GM19468 (cell line): ENCODE data around the gene OBSL1.

Source experiments
- ATAC-seq: cut with Tn5 transposase; IDR thresholded peaks from one replicate; pipeline ENCODE4 v1.9.1; 2021; ENCODE audit warnings: mild to moderate bottlenecking, moderate library complexity, moderate number of reproducible peaks; ENCODE audit not compliant: unreplicated experiment; ENCODE audit errors: extremely low read depth

The OBSL1 gene

DNA sequence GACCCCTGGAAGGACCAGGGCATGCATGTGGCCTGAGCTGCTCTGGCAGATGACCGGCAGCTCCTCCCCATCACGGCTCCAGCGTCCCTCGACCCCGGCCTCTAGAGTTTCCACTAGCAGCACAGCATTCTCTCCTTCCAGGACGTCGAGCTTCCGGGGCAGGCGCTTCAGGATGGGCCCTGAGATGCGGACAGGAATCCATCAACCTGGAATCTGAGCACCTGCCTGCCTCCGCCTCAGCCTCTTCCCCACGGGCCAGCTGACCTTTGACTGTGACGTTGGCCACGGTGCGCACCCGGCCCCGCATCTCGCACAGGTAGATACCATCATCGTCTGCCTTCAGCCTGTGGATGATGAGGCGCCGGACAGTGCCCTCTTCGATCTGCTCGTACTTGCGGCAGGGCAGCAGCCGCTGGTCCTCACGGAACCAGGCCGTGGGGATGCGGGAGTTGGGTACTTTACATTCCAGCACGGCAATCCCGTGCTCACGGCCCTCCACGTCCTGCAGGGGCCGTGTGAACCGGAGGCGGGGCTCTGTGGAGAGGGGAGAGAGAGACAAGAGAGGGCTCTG, 3.5 kb downstream of the OBSL1 start:
- no peak for ATAC-seq

DNA sequence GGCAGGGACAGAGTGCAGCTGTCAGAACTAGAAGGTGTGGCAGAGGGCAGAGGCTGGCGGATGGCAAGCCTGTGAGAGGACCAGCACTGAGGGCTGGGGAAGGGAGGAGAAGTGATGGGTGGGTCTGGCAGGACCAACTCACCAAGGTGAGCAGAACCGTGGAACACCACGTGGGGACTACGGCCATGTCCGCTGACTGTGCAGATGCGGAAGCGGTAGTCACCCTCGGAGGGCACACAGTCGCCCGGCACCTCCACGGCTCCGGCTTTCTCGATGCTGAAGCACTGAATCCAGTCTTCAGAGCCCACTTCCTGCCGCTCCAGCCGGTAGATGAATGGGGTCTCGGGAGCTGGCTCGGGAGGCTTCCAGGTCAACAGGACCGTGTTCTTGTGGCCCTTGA, 4.2 kb downstream of the OBSL1 start:
- no peak for ATAC-seq

DNA sequence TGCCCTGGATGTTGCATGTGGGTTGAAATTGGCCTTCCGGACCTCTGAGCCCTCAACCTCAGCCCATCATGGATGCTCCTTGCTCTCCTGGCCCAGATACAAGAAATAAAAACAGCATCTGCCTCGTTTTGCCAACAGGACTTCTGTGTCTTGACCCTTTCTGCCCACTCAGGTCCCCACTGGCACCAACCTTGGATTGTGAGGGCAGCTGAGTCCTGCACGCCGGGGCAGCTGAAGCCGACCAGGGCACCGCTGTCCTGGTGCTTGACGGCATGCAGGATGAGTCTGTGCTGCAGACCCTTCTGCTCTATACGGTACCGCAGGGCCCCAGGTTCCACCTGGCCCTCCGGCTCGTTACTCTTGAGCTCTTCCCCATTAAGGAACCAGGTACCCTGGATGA, 4.7 kb downstream of the OBSL1 start:
- ATAC-seq: no peak

DNA sequence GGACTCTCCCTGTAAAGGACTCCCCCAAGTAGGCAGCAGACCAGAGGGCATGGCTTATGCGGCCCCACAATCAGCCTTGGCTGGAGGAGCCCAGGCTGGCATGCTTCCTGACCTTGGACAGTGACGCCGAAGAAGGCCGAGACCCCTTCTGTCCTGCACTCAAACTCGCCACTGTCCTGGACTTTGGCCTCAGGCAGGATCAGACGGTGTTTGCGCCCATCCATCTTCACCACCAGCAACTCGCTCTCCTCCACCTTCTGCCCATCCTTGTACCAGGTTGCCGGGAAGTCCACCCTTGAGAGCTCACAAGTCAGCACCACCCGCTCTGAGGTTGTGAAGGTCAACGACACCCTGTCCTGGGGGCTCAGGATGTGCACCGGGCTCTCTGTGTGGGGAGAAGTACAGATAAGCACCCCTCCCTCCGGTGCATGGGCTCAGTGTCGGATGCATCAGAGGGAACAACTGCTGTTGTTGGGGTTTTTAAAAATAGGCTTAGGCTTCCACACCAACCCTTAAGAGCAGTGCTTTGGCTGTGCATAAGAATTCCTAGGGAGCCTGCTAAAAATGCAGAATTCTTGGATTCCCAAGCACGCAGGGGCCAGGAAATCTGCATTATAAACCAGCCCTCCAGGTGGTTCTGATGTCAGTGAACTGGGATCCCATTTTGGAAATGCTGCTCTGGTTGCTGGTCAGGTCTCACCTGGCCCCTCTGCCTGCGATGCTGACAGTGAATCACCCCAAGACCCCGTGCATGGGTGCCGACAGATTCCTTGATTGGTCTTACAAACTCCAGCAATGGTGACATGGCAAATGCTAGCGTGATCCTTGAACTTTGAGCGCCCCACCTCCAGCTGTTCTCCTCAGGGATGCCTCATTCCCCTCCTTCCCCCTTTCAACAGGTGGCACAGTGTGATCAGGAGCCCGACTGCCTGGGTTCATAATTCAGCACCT, 5.9 kb downstream of the OBSL1 start:
- ATAC-seq: no peak

DNA sequence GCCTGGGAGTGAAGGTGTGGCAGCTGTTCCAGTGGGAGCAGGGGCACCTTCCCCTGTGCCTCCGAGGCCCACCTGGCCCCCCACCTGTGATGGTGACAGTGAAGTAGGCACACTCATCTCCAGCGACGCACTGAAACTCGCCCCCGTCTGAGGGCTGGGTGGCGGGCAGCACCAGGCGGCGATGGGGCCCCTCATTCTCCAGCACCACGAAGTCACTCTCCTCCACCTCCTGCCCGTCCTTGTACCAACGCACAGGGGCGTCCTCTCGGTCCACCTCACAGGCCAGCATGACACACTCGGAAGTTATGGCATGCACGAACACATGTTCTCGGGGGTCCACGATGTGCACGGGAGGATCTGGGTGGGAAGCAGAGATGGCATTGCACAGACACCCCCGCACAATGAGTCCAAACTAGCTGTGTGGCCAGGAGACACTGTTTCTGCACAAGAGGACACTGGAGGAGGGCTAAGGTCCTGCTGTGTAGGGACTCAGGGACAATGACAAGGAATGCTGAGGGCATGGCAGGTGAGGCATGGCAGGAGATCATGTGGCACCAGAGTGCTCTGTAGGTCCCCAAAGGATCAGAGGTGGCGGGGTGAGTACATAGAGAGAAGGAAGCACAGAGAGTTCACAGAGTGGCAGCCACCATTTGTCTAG, 7.9 kb downstream of the OBSL1 start:
- no peak for ATAC-seq

DNA sequence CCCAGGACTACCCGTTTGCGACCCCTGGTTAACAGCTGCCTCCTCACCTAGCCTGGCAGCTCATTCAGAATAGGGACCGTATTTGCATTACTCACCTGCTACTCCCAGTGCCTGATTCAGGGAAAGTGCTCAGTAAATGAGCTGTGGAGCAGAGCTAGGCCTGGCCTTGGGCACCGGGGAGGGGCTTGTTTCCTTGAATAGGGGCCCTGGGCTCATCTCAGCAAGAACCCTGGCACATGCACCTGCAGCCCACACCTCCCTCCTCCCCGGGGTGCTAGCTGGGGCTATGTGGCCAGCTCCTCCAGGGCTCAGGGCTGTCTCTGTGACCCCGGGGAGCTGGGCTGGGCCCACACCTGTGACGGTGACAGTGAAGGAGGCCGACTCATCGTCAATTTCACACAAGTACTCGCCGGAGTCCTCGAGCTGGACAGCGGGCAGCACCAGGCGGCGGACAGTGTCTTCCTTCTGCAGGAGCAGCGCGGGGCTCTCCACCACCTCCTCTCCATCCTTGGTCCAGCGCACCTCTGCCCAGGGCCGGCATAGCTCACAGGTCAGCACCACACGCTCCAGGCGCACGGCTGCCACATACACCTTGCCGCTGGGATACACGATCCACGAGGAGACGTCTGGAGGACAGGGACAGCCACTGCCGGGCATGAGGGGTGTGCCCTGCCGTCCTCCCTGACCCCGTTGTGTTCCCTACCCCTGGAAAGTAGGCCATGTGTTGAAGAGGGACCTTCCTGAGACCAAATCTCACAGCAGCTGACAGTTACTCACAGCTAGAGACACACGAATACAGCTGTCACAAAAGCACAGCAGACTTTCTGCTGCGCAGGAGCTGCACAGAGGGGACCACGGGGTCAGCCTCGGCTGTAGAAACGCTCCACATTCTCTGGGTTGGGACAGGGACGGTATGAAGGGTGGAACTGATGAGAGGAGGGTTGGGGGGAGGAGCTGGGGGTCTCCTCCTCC, 9.0 kb downstream of the OBSL1 start:
- ATAC-seq: no peak

DNA sequence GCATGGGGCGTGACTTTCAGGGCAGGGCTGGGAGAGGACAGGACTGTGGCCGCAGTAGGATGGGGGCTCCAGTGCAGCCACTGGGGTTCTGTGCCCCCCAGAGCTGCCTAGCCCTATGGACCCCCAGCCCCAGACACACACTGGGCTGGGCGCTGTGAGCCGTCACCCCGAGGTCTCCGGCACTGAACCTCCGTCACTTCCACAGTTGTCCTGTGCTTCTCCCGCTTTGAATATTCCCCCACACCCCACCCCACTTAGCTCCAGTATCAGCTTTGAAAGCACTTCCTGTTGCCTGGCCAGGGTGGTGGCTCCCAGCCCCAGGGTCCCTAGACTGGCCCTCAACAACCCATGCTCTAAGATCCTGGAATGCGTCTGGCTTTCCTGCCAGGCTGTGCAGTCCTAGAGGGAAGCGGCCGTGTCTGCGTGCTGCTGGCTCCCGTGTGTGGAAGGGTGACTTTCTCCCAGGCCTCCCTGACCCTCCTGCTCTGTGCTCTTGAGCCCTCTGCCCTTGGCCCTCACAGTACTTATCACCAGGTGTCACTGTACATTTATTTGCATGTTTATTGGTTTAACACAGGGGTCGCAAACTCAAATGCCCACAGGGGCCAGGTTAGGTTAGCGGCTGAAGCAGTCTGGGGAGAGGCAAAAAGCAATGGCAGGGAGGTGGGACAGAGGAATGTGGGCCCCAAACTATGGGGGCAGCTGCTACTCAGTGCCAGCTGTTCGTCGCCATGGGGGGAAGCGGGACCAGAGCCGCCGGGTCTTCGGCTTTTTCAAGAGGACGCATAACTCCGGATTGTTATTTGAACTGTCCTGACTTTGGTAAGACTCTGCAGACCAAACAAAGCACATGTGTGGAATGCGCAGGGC, 9.9 kb downstream of the OBSL1 start:
- no peak for ATAC-seq

DNA sequence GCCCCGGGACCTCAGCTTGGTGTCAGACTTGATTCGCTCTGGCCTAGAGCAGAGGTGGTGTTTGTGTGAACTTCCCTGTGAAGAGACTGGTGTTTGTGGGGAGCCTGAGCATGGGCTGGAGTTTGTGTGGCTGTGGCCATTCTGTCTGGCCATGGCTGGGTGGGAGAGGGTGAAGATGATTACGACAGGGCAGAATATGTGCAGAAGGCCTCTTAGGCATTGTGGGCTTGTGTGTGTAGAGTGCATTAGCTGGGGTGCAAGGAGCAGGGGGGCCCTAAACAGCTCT, 10.5 kb downstream of the OBSL1 start:
- ATAC-seq: no peak

DNA sequence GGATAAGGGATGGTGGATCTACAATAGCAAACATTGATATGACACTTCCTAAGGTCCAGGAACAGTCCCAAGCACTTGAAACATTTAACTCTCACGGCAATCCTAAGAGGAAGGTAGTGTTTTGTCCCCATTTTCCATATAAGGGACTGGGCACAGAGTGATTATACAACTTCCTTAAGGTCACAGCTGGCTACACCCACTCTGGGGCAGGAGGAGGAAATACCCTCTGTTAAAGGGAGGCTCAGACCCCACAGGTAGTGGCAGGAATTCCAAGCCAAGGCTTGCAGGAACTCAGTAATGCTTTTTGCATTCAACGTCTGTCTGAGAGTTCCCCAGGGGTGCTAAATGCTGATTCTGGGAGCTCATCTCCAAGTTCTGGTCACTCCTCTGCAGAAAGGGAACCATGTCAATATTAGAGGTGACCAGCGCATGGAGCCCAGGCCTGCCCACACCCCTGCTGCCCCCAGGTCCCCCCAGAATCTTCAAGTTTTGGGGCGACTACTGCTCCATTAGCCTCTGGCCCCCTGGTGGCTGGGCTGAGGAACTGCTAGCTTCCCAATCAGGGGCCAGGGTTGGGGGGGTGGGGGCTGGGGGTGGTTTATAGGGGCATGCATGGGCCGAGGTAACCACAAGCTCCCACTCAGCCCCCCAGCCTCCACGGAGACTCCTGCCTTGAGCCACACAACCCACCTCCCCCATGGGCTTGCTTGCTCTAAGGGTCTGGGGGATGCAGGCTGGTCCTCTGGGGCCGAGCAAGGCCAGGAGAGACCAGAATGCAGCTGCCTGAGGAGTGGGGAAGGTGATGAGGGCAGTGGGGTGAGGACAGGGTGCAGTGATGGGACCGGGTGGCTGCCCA, 11.1 kb downstream of the OBSL1 start:
- ATAC-seq: no peak

DNA sequence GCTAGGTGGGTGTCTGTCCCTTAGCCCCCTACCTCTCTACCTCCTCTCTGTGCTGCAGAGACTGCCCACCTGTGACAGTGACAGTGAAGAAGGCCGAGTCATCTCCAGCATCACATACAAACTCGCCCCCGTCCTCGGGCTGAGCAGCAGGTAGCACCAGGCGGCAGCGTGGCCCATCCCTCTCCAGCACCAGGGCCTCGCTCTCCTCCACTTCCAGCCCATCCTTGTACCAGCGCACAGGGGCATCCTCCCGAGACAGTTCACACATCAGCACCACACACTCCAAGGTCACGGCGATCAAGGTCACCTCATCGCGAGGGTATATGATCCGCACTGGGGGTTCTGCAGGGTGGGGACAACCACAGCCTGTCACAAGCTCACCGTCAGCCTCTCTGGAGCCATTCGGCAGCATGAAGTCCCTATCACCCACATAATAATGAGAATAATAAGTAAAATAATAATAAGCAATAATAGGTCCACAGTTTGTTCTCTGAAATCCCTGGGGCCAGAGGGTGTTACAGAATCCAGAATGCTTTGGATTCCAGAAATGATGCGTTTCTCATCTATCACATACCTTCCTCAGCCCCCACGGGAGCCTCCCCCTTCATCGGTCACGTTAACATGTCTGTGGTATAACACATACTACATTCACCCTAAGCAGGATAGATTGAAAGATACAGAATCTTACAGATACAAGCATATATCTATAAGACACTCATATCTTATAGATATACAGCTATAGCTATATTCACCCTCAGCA, 12.0 kb downstream of the OBSL1 start:
- ATAC-seq: no peak

DNA sequence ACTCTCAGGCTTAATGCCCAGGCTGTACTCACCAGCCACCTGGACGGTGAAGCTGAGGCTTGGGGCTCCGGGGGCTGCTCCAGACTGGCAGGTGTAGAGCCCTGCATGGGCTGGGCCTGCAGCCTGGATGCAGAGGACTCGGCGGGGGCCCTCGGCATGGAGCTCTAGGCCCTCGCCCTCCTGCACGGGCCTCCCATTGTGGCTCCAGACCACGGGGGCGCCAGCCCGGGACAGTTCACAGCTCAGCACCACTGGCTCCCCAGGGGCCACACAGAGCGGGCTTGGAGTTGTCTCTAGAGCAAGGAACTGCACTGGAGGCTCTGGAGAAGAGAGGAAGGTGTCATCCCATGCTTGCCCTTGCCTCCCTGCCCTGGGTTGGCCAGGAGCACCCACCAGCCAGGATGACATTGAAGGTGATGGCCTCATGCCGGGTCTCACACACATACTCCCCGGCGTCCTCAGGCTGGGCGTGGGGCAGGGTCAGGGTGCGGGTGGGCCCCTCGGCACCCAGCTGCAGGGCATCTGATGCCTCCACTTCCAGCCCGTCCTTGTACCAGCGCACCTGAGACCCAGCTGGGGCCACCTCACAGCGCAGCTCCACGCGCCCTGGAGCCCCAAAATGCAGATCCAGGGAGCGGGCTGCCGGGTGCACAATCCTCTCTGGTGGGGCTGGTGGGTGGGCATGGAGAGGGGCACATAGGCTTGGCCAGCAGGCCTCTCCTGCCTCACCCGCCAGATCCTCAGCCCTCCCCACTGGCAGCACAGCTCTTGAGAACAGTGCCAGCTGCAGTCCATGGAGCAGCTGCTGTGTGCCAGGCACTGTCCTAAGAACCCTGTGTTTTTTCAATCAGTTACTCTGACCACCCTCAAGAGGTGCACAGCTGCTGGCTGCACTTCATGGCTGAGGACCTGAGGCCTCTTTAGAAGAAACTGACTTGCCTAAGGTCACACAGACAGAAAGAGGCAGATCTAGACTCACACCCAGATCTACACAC, 13.3 kb downstream of the OBSL1 start:
- ATAC-seq: no peak

DNA sequence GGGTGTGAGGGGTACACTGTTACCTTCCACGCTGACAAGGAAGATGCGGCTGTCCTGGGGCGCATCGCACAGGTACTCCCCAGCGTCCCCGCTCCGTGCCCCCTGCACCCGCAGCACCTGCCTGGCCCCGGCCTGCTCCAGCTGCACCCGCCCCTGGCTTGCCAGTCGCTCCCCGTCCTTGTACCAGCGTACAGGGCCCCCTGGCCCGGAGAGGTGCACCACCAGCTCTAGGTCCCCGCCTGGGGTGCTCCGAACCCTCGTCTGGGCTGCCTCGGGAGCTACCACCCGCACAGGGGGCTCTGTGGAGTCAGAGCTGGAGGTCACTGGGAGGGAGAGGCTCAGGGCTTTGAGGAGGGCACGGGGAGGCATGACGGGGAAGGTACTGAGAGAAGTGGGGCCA, 14.0 kb downstream of the OBSL1 start:
- ATAC-seq: no peak

DNA sequence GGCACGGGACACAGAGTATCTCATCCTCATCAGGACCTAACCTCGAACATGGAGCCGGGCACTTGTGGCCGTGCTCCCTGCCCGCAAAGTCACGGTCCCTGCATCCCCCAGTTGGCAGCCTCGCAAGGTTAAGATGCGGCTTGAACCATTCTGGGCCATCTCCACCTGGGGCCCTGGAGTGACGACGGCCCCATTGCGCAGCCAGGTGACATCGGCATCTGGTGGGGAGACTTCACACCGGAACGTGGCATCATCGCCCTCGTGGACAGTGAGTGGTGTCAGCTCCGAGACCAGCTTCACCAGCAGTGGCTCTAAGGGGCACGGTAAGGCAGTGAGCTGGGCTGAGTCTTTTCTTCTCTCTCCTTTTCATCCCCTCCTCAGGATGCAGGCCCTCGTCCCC, 14.9 kb downstream of the OBSL1 start:
- ATAC-seq: no peak

DNA sequence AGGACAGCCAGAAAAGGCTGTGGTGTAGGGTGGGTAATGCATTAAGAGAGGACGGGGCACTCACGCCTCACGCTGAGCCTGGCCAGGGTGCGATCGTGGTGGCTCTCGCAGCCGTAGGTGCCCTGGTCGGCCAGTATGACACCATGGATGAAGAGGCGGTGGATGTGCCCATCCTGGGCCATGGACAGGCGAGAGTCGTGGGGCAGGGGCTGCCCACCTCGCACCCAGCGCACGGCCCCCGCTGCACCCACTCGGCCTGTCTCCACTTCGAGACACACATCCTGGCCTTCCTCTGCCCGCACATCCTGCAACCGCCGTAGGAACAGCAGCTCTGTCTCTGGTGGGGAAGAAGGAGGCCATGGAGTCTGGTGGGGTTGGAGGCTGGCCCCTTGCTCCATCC, 15.4 kb downstream of the OBSL1 start:
- ATAC-seq: no peak

DNA sequence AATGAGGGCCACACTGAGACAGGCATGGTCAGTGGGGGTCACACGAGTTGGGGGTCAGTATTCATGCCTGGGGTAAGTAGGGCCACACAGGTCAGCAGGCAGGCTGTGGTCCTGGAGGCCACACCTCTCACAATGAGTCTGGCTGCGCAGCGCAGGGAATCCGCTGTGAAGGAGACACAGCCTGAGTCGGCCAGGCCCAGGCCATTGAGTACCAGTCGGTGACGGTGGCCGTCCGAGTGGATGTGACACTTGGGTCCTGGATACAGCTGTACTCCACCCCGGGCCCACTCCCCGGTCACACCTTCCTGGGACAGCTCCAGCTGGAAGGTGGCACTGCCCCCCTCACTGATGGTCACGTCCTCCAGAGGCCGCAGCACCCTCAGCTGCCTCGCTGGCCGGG, 17.0 kb downstream of the OBSL1 start:
- ATAC-seq: no peak

DNA sequence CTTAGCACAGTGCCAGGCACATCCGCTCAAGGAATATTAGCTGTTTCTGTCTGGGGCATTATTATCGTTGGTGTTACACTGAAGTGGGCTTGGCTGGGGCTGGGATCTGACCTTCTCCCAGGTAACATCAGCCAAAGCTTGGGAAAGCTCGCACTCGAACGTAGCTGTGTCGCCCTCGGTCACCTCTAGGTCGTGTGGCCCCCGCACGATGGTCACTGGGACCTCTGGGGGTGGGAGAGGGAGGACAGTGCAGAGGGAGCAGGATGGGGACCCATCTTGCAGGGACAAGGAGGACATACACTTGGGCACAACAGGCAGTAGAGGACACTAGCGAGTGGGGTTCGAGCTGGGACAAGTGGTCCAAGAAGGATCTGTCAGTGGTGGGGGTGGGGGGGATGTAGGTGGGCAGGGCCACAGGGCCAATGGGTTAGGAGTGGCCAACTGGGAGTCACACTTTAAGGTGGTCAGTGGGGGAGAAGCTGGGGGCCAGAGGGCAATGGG, 17.8 kb downstream of the OBSL1 start:
- no peak for ATAC-seq

DNA sequence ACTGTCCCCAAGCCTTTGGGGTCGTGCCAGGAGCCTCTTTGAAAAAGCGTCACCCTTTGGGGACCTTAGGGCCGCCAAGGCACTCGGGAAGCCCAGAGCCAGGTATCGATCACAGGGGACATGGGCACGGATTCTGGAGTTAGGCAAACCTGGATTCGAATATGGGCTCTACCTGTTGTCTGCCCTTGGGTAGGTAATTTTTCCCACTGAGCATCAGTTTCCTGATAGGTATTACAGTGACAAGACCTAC, 18.2 kb downstream of the OBSL1 start:
- no peak for ATAC-seq
